AG08396 (cell line): ENCODE data around the gene KIAA0408.
"Not testable (repeated sequence)": the region's sequence is repeated elsewhere in the genome, so short reads cannot be mapped to it uniquely, and the experiment has no call there.

ENCODE experiments used
- DNase-seq: peaks from one replicate; pipeline ENCODE4 v3.0.0; 2012; ENCODE audit warnings: low spot score, mixed read lengths

Gene KIAA0408

GRCh38 chr6:127463056-127463455, 3.9 kb upstream of the KIAA0408 start:
- no peak for DNase-seq

- no peak for DNase-seq
These were observed 3.2 kb upstream of the KIAA0408 start for GRCh38 chr6:127462376-127462775.

GRCh38 chr6:127460465-127460864, 1.3 kb upstream of the KIAA0408 start:
- DNase-seq: no peak

- peak; percentile 43 for DNase-seq
These were observed 372 bp downstream of the KIAA0408 start for GRCh38 chr6:127458817-127459216.

GRCh38 chr6:127458222-127458621, 967 bp downstream of the KIAA0408 start:
- DNase-seq: no peak

GRCh38 chr6:127457456-127458064, 1.6 kb downstream of the KIAA0408 start:
- DNase-seq: no peak

GRCh38 chr6:127456465-127456864, 2.7 kb downstream of the KIAA0408 start:
- no peak for DNase-seq

- DNase-seq: no peak
These were observed 5.2 kb downstream of the KIAA0408 start for GRCh38 chr6:127453845-127454619.

- DNase-seq: no peak
These were observed 6.4 kb downstream of the KIAA0408 start for GRCh38 chr6:127452803-127453202.

- DNase-seq: no peak
These were observed 7.8 kb downstream of the KIAA0408 start for GRCh38 chr6:127451388-127451787.

GRCh38 chr6:127447780-127448179, 11.4 kb downstream of the KIAA0408 start:
- no peak for DNase-seq

- DNase-seq: no peak
These were observed 12.8 kb downstream of the KIAA0408 start for GRCh38 chr6:127446356-127446755.

GRCh38 chr6:127441881-127442280, 17.3 kb downstream of the KIAA0408 start:
- no peak for DNase-seq

GRCh38 chr6:127439718-127440117, 19.5 kb downstream of the KIAA0408 start:
- no peak for DNase-seq

GRCh38 chr6:127436578-127437110, 22.5 kb downstream of the KIAA0408 start:
- DNase-seq: no peak

- no peak for DNase-seq
These were observed 23.5 kb downstream of the KIAA0408 start for GRCh38 chr6:127435626-127436220.

GRCh38 chr6:127434651-127435050, 24.5 kb downstream of the KIAA0408 start:
- DNase-seq: no peak

GRCh38 chr6:127428562-127428961, 30.6 kb downstream of the KIAA0408 start:
- DNase-seq: not testable (repeated sequence)

GRCh38 chr6:127423921-127424320, 35.3 kb downstream of the KIAA0408 start:
- DNase-seq: no peak

GRCh38 chr6:127421164-127421563, 38.0 kb downstream of the KIAA0408 start:
- not testable (repeated sequence) for DNase-seq

GRCh38 chr6:127420556-127420955, 38.6 kb downstream of the KIAA0408 start:
- peak; percentile 81 for DNase-seq

- no peak for DNase-seq
These were observed 44.1 kb downstream of the KIAA0408 start for GRCh38 chr6:127415096-127415495.

- DNase-seq: not testable (repeated sequence)
These were observed 46.1 kb downstream of the KIAA0408 start for GRCh38 chr6:127413123-127413522.
